ENCODE data around the gene LAMC3. TPM values are rescaled to one million over a fixed set of nuclear protein-coding genes. Genes with fewer than 3 reads are reported as not detected.

LAMC3 gene
- total RNA-seq, 1 experiment from 2014 or later = 0.36 TPM

- Mint-ChIP-seq H3K4me1 (ENCODE audit: low read depth, unreplicated experiment) (no peaks in the 10 kb centered on the region), H3K9me3 (ENCODE audit: unreplicated experiment) (no peaks in the 10 kb centered on the region), H3K4me3 (ENCODE audit: unreplicated experiment) (no peak overlapping the region), H3K36me3 (ENCODE audit: insufficient read depth, unreplicated experiment) (no peaks in the 10 kb centered on the region), H3K27me3 (ENCODE audit: insufficient read depth, unreplicated experiment) (no peaks in the 10 kb centered on the region), H3K27ac (ENCODE audit: unreplicated experiment) (no peak overlapping the region)
- no peak for DNase-seq
- H3K27me3 ChIP-seq (replicated peaks; ENCODE audit: control insufficient read depth, insufficient read depth, low read length) = no peaks in the 10 kb centered on the region
- POLR2A ChIA-PET = no interaction called here
- intact Hi-C loops (cut with micrococcal nuclease; ENCODE audit: unreplicated experiment) = no loop called here
- no TSS peak for BruUV-seq (replicated peaks)
- no peaks in the 10 kb centered on the region for H3K9me3 ChIP-seq
- H3K4me3 ChIP-seq (ENCODE audit: low read depth, low read length) = no peak overlapping the region
- H3K36me3 ChIP-seq (ENCODE audit: control insufficient read depth, insufficient read depth, low read length) = no peaks in the 10 kb centered on the region
- CTCF ChIA-PET = interaction anchor here (0.6 kb wide), 1 partner anchor 128 kb away, joined by 4 read pairs; no protein-coding TSS in a partner anchor
- no peak for TF ChIP-seq CTCF (IDR thresholded peaks at IDR 0.05; ENCODE audit: insufficient read depth in 1 of 2, low read depth in 1 of 2, low read length in 1 of 2, severe bottlenecking in 1 of 2, unreplicated experiment in 1 of 2)
- no peaks in the 10 kb centered on the region for H3K4me1 ChIP-seq
Observed at GRCh38 chr9:131053896-131054295, 44.9 kb downstream of the LAMC3 start.

DNA sequence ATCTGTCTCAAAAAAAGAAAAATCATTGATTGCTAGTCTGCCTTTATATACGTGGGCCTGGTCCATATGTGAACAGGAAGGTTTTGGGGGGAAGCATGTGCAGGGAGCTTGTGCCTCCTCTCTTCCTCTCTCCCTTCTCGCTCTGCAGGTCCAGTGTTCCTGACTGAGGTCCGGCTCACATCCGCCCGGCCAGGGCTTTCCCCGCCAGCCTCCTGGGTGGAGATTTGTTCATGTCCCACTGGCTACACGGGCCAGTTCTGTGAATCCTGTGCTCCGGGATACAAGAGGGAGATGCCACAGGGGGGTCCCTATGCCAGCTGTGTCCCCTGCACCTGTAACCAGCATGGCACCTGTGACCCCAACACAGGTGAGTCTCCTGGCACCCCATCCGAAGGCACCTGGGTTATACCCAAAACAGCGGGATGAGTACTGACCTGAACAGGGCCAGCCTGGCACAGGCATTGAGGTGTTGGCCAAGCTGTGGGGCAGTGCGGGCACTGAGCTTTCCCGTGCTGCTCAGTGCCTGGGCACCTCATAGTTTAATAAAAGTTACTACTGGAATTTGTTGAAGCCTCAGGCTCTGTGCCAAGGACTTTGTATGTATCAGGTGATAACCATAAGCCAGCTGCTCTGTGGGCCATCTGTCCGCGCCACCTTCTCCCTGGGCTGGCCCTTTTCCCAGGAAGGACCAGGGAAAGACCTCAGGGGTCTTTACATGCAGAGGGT lies 48.0 kb downstream of the LAMC3 start:
- TF ChIP-seq CTCF (IDR thresholded peaks at IDR 0.05; ENCODE audit: insufficient read depth in 1 of 2, low read depth in 1 of 2, low read length in 1 of 2, severe bottlenecking in 1 of 2, unreplicated experiment in 1 of 2) = no peak
- no TSS peak for BruUV-seq (replicated peaks)
- intact Hi-C loops (cut with micrococcal nuclease; ENCODE audit: unreplicated experiment) = loop anchor here (1.0 to 5.0 kb wide), 2 partner anchors 70 to 279 kb away; partner anchors contain the start of gene NUP214
- no peaks in the 10 kb centered on the region for H3K9me3 ChIP-seq
- no peaks in the 10 kb centered on the region for H3K4me1 ChIP-seq
- H3K27me3 Mint-ChIP-seq (ENCODE audit: insufficient read depth, unreplicated experiment) = no peaks in the 10 kb centered on the region
- no peaks in the 10 kb centered on the region for H3K36me3 Mint-ChIP-seq (ENCODE audit: insufficient read depth, unreplicated experiment)
- no peaks in the 10 kb centered on the region for H3K36me3 ChIP-seq (ENCODE audit: control insufficient read depth, insufficient read depth, low read length)
- no peak overlapping the region for H3K4me3 Mint-ChIP-seq (ENCODE audit: unreplicated experiment)
- ChIA-PET CTCF (interaction anchor here (0.5 to 1.8 kb wide), 5 partner anchors 11 to 851 kb away, joined by 3 to 9 read pairs (median 4); no protein-coding TSS in a partner anchor), POLR2A (interaction anchor here (0.7 kb wide), 1 partner anchor 142 kb away, joined by 3 read pairs; no protein-coding TSS in a partner anchor)
- H3K4me3 ChIP-seq (ENCODE audit: low read depth, low read length) = no peak overlapping the region
- H3K27ac Mint-ChIP-seq (ENCODE audit: unreplicated experiment) = no peak overlapping the region
- DNase-seq = no peak
- H3K9me3 Mint-ChIP-seq (ENCODE audit: unreplicated experiment) = no peaks in the 10 kb centered on the region
- no peaks in the 10 kb centered on the region for H3K27me3 ChIP-seq (replicated peaks; ENCODE audit: control insufficient read depth, insufficient read depth, low read length)
- H3K4me1 Mint-ChIP-seq (ENCODE audit: low read depth, unreplicated experiment) = no peaks in the 10 kb centered on the region

DNA sequence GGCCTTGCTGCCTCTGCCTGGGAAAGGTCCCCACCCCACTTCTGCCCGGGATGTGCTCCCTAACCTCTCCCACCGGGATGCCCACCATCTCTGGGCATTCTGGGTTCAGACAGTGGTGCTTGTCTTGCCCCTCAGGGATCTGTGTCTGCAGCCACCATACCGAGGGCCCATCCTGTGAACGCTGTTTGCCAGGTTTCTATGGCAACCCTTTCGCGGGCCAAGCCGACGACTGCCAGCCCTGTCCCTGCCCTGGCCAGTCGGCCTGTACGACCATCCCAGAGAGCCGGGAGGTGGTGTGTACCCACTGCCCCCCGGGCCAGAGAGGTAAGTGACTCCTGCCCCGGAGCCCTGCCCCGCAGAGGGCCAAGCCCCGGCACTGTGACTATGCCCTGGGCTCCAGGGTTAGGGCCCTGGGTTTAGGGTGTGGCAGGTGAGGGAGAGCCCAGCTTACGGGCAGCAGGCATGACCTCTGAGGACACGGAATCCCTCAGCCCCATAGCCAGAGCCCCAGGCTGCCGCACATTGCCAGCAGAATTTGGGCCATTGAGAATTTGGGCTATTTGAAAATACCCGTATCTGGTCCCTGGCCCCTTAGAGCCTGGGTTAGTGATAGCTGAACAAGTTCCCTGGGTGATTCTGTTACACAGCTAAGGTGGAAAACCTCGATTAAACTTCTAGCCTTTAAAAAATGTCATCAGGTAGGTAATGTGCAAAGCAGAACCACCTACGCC lies 52.1 kb downstream of the LAMC3 start:
- DNase-seq = no peak
- no peaks in the 10 kb centered on the region for H3K36me3 ChIP-seq (ENCODE audit: control insufficient read depth, insufficient read depth, low read length)
- ChIA-PET POLR2A (no interaction called here), CTCF (no interaction called here)
- H3K4me3 ChIP-seq (ENCODE audit: low read depth, low read length) = no peak overlapping the region
- H3K9me3 ChIP-seq = no peaks in the 10 kb centered on the region
- H3K4me3 Mint-ChIP-seq (ENCODE audit: unreplicated experiment) = no peak overlapping the region
- no TSS peak for BruUV-seq (replicated peaks)
- no peaks in the 10 kb centered on the region for H3K4me1 Mint-ChIP-seq (ENCODE audit: low read depth, unreplicated experiment)
- no peaks in the 10 kb centered on the region for H3K4me1 ChIP-seq
- TF ChIP-seq CTCF (IDR thresholded peaks at IDR 0.05; ENCODE audit: insufficient read depth in 1 of 2, low read depth in 1 of 2, low read length in 1 of 2, severe bottlenecking in 1 of 2, unreplicated experiment in 1 of 2) = no peak
- peaks cover 6% of the 10 kb centered on the region for H3K27me3 Mint-ChIP-seq (ENCODE audit: insufficient read depth, unreplicated experiment)
- intact Hi-C loops (cut with micrococcal nuclease; ENCODE audit: unreplicated experiment) = no loop called here
- H3K27ac Mint-ChIP-seq (ENCODE audit: unreplicated experiment) = no peak overlapping the region
- no peaks in the 10 kb centered on the region for H3K36me3 Mint-ChIP-seq (ENCODE audit: insufficient read depth, unreplicated experiment)
- H3K9me3 Mint-ChIP-seq (ENCODE audit: unreplicated experiment) = no peaks in the 10 kb centered on the region
- H3K27me3 ChIP-seq (replicated peaks; ENCODE audit: control insufficient read depth, insufficient read depth, low read length) = no peaks in the 10 kb centered on the region
